SIG-M5 (cell line): ENCODE results near the gene TWF2.
"Not testable (repeated sequence)": the region's sequence is repeated elsewhere in the genome, so short reads cannot be mapped to it uniquely, and the experiment has no call there.

Experiments used
- DNase-seq: peaks from one replicate; lab custom pipeline; 2025; lab: John Stamatoyannopoulos, UW

TWF2 gene

DNA sequence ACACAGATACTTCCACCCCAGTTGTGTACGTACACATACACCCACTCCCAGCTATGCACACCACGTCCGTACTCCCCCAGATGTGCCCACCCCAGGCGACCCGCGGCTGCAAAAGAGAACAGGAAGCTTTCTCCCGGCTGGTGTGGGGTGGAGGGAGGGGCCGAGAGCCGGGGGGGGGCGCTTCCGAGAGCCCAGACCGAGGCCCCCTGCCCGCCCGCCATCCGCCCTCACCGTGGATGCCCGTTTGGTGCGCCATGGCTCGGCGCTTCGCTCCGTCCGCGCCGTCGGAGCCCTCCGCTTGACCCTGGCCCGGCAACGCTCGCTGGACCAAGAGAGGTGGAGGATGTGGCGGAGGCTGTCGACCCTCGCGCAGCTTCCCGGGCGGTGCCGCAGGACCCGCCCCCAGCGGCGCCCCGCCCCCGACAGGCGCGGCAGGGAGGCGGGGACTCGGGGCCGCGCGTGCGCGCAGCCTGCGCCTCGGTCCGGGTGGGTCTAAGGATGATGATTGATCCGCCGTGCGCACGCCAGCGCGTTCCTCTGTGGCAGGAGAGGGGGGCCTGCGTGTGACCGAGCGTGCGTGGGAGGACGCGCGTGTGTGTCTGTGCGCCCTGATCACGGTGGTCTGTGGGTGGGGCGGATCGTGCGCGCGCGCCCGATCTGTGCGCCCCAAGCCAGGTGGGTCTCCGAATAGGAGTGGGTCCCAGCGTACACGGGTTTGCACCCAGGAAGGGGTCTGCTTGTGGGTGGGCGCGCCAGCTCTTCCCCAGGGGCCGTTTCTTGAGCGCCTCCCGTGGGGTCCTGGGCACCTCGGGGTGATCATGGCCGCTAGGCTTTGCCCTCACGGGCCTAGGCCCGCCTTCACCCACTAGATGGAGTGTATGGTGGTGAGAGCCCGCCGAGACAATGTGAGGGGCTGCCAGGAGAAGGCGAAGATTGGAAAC lies at the start of gene TWF2:
Gene TWF2, minus strand, starts transcription at position 398 of the 941 bp plus-strand sequence. Its CDS starts 142 bp downstream, at position 256.
- no peak for DNase-seq

DNA sequence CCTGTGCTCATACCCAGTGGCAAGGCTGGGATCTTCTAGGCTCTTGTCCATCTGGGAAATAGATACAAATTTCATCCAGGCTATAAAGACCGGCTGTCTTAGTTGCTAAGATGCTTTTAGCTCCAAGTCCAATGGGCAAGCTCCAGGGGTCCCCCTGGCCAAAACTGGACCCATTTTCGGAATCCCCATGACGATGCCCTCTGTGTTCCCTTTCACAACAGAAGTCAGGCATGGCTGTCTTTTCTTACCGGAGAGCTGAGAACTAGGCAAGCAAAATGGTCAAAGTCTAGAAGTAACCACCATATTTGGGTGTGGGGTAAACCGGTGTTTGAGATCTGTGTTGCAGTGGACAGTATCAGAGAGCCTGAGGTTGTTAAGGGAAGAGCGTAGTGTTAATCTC lies 49.7 kb upstream of the TWF2 start:
- no peak for DNase-seq

DNA sequence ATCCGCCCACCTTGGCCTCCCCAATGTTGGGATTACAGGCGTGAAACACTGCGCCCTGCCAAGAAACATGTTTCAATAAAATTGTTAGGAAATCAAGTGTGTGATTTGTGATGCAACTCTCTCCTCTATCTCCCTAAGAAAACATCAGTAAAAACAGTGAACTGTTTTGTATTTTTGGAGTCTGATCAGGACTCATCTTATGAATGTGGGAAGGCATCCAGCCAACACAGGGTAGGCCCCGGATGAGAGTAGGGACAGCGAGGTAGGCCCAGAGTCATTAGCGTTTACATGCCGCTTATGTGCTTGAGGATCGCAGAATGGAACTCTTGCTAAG lies 47.8 kb upstream of the TWF2 start:
- no peak for DNase-seq

DNA sequence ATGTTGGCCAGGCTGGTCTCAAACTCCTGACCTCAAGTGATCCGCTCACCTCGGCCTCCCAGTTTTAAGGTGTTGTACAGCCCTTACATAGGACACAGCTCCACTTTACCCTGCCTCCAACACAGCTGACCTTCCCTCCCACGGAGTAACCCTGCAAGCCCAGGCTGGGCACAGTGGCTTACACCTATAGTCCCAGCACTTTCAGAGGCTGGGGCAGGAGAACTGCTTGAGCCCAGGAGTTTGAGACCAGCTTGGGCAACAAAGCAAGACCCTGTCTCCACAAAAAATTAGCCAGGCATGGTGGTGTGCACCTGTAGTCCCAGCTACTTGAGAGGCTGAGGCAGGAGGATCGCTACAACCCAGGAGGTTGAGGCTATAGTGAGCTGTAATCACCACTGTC lies 45.1 kb upstream of the TWF2 start:
- not testable (repeated sequence) for DNase-seq

DNA sequence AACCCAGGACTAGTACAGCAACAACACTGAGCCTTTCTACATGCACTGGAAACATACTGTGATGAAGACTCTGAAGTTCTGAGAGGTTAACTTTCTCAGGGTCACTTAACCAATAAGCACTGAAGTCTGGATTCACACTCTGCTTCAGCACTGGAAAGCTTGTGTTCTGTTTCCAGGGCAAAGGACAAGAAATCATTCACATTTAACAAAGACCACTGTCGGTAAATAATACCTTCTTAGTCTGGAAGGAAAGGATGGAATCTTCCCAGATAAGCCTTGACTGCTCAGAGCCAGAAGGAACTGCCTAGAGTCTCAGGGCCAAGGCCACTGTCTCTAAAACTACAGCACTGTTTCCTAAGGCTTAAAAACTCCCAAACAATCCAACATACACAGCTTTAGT lies 44.3 kb upstream of the TWF2 start:
- no peak for DNase-seq

DNA sequence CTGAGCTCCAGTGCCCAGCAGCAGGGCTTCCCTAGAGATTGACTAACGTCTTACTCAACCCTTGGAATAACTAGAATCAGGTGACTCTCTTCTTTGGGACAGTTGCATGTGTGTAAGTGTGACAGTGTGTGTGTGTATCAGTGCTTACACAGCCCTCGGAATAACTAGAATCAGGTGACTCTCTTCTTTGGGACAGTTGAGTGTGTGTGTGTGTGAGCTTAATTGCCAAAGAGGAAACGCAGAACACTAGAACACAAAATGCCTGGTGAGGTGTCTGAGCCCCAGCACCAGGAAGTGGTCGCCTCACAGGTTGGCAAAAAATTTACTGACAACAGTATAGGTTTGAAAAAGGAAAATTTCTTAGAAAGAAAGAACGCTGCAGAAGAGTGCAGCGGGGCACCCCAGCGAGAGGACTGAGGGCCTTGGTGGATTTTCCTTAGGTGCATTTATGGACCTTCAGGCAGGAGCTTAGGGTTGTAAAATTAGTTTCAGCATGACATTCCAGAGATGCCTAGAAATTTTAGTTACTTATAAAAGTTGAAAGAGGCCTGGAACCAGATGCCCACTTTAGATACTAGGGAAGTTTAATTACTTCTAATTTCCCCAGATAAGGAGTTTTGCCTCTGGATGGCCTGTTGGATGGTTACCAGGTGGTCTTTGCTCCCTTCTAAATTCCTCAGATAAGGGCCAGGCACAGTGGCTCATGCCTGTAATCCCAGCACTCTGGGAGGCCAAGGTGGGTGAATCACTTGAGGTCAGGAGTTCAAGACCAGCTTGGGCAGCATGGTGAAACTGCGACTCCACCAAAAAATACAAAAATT lies 43.2 kb upstream of the TWF2 start:
- DNase-seq = no peak

DNA sequence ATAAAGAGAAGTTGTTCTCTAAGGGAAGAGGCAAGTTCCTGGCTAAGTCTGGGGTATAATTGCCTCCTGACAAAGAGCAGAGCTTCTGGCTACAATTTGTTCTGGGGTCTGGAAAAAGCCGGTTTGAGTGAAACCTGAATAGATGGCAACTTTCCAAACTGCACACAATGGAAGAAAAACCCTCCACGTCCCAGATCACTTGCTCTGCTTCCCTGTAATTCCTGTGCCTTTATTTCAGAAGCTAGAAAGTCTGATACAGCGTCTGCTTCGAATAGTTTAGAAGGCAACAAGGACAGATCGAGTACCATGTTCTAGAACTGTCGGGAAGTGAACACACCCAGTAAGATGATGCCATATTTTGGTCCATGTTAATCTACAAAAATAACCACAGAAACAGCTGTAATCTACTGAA lies 41.1 kb upstream of the TWF2 start:
- no peak for DNase-seq

DNA sequence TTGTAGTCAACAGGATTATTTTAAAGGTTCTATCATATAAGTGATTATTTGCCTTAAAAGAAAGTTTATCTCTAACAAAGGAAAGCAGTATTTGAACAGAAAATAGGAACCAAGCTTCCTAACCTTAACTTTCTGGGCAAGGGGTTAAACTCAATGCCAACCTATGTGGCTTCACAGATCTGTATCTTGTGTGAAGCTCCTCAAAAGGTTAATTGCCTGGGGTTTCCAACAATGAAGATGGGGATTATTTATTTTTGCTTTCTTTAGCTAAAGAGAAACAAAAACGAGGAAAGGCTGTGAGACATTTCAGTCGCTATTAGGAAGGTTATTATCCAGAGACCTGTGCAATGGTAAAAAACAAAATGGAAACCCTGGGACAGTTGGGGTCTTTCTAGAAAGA lies 40.6 kb upstream of the TWF2 start:
- DNase-seq = no peak

DNA sequence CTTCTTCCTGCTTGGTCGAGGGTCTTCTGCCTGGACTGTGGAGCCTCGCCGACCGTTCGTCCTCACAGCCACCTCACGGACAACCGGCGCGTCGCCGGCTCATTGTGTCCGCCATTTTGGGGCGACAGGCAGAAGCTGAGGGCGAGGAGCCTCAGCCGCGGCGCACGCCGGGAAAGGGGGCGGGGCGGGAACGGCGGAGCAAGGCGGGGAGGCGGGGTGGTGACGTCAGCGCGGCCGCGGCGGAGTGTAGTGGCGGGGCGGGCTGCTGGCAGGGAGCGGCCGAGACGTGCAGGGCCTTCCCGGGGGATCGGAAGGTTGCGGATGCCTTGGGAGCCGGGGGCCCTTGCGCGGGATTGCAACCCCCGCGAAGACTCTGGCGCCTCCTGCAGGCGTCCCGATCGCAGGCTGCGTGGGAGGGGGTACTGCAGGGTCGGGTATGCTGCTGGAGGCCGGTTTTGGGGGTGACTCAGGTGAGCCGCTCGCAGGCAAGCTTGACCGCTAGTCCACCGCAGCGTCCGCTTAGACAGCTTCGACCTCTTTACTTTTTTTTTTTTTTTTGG lies 39.6 kb upstream of the TWF2 start, which contains the start of gene WDR82:
Gene WDR82, minus strand, starts transcription at position 140 of the 560 bp plus-strand sequence. CDS start 288 bp downstream, outside the sequence.
- DNase-seq = peak; percentile 60

DNA sequence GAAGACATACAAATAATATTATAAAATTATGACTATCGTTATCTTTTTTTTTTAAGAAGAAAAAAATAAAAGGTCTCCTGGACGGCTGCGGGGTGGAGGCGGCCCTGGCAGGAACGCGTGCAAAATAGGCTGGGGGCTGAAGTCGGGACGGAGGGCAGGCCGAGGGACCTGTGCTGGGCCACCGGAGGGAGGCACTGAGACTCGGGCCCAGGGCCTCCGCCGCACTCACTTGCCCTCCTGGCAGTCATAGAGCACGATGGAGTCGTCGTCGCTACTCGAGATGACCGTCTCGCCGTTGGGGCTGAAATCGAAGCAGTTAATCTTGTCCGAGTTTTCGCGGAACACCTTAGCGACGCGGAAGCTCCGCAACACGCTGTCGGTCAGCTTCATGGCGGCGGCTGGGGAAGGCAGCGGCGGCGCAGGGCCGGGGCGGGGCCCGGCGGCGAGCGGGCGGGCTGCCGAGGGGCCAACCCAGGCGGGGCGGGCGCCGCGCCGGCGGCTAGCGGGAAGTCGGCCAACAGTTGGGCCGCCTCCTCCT lies 39.1 kb upstream of the TWF2 start:
- DNase-seq = no peak

DNA sequence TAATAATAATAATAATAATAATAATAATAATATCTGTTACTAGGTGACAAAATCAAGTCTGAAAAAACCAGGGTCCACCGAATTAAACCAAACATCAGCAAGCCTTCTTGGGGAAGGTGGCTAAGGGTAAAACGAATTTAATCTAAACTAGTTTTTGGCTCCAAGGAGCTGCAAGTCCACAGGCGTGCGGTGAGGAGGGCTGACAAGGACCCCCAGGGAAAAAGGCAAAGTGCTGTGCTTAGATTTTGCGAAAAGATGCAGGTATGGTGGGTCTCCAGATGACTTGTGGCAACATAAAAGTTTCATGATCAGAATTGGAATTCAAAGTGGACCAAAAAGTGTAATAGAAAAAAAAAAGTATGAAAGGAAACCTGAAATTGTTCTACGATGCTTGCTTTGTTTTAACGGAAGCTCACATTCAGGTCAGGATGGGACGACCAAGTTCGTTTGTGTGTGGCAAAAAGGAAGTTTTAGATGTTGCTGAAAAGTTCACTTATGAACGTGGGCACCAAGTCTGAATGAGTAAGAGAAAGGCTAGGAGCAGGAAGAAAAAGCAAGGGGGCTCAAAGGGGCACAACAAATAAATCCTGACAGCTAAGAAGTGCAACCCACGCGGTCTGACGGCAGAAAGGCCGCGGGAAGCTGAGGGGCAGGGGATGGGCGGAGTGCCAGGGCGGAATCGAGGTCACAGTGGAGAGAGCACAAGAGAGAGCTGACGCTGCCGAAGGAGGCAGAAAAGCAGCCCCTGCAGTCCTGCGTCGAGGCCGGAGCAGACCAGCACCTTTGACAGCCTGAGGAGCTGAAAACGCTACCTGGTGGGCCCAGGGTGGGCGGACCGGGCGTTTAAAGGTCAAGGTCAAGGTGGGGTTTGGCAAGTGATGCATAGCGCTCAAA lies 38.4 kb upstream of the TWF2 start:
- no peak for DNase-seq

DNA sequence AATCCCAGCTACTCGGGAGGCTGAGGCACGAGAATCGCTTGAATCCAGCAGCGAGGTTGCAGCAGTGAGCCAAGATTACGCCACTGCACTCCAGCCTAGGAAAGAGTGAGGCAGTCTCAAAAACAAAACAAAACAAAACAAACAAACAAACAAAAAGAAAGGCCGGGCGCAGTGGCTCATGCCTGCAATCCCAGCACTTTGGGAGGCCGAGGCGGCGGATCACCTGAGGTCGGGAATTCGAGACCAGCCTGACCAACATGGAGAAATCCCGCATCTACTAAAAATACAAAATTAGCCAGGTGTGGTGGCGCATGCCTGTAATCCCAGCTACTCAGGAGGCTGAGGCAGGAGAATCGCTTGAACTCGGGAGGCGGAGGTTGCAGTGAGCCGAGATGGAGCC lies 35.8 kb upstream of the TWF2 start:
- DNase-seq = not testable (repeated sequence)

DNA sequence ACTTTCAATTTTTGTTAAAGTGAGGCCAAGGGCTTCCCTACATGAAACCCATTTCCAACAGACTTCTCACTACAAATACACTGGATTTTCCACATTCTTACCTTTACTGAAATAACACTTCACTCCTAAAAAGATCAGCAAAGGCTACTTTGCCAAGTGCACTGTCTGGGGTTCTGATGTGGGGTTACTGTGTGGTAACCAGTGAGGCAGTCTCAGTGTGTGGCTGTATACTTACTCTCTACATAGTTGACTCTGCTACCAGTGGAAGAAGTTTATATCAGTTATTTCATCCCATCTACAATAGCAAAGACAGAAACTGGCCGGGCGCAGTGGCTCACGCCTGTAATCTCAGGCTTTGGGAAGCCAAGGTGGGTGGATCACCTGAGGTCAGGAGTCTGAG lies 33.9 kb upstream of the TWF2 start:
- no peak for DNase-seq

DNA sequence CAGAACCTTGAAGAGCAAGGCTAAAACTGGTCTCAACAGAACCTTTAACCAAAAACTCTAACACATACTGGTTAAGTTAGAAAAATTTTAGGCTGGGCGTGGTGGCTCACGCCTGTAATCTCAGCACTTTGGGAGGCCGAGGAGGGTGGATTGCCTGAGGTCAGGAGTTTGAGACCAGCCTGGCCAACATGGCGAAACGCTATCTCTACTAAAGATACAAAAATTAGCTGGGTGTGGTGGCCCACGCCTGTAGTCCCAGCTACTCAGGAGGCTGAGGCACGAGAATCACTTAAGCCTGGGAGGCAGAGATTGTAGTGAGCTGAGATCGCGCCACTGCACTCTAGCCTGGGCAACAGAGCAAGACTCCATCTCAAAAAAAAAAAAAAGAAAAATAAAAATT lies 33.2 kb upstream of the TWF2 start:
- DNase-seq = not testable (repeated sequence)

DNA sequence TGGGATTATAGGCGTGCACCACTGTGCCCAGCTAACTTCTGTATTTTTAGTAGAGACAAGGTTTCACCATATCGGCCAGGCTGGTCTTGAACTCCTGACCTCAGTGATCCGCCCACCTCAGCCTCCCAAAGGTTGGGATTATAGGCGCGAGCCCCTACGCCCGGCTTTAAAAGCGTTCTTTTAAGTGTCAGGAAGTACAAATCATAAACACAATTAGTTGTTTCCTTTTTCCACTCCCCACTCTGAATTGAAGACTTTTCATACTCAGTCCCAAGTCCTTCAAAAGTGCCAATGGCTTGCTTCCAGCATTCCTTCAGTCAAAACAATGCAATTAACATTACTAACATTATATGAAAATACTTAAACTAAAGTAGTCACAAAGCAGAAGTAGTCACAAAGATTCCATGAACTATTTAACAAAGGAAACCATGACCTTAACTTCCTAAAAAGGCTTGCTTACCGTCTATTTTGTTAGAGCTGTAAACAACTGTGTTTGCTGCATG lies 31.3 kb upstream of the TWF2 start:
- DNase-seq = no peak

DNA sequence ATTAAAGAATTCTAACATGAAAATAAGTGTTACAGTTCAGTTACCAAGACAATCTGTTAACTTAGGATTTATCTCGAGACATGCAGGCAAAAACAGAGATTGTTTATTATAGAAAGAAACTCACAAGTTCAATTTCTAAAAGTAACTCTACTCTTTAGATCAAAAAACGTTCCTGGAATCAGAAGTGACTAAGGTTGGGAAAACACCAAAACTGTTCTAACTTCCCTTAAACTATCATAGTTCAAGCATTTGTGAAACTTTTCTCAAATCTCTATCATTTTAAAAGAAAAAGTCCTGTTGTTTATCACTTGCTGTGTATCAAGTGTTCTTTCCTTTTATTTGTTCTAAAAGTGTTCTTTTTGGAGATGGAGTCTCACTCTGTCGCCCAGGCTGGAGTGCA lies 30.8 kb upstream of the TWF2 start:
- no peak for DNase-seq

DNA sequence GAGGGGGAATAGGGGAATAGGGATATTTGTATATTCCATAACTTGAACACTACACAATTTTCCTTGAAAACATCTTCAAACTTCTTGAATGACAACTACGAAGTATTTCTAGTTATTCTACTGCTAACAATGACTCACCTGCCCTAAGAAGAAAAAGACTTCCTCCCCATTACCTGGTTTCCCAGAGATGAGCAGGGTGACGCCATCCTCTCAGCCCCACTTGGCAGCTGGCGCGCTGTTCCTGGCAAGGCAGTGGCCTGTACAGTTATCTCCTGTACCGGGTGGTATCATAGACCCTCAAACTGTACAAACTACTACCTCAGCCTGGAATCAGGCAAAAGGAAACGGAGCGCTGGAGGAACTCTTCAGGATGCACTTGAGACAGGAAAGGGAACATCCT lies 29.1 kb upstream of the TWF2 start:
- no peak for DNase-seq

DNA sequence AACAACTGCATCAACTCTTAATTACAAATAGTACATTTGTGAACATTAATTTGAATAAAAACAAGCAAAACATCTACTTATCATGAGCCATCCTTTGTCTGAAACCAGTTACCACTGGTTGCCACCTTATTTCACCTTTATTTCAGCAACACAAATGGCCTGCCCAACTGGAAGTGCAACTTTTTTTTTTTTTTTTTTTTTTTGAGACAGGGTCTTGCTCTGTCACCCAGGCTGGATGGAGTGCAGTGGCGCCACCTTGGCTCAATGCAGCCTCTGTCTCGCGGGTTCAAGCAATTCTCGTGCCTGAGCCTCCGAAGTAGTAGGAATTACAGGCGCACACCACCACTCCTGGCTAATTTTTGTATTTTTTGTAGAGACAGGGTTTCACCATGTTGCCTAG lies 26.4 kb upstream of the TWF2 start:
- no peak for DNase-seq

DNA sequence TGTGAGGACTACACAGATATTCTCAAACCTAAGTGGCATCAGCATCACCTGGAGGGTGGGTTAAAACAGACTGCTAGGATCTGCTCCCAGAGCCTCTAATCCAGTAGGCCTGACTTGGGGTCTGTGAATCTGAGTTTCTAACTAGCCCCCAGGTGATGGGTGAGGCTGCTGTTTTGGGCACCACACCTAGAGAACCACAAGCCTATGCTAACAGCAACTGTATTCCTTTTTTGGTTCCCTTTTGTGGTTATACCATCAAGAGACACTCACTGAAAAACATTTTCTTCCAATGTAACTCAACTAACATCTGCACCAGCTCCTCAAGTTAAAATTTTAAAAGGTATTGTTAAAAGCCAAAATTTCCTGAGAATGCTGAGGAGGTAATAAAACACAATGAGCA lies 23.5 kb upstream of the TWF2 start:
- no peak for DNase-seq

DNA sequence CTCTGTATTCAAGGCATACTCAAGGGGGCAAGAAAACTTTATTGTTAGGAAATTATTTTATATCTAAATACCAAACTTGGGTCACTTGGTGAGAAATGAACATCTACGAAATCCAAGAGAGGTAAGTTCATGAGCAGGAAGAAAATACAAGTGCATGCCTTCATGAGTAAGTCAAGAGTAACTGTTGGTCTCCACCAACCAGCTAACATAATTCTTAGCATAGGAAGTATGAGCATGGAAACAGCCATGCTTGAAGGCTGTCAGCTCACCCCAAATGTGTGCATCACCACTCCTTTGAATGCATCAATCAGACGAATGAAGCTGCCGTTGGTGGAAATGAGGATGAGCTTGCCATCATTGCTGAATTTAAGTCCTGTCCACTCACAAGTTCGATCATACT lies 20.5 kb upstream of the TWF2 start:
- no peak for DNase-seq

DNA sequence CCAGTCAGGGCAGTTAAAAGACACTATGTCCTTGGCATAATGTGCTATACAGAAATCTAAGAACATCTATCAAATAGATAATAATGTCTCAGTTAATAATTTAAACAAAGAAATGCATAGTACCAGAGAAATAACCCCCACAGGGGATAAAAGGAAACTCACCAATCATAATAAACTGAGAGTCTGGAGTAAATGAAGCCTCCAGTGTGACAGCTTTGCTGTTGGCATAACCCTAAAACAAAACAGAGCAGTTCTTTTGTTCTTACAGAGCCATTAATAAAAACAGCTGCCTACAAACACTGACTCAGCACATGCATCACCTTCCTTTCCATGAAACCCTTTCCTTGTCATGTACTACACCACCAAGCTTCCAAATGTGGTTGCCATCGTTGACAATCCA lies 20.1 kb upstream of the TWF2 start:
- DNase-seq = no peak
